RWPE2 (cell line): ENCODE results near the gene SLC6A4.

Experiments
- ATAC-seq: fragments of 200-7000 bp; cut with Tn5 transposase; 3 replicates; pipeline ENCODE4 v1.9.1; 2021; ENCODE audit warnings: low read depth
- DNase-seq: peaks from one replicate; pipeline ENCODE4 v3.0.0-alpha.2; 2020; ENCODE audit warnings: low spot score
- H3K27ac ChIP-seq: fragments of 450-650 bp; 2 replicates; pipeline ENCODE4 v1.5.1; 2017; ENCODE audit warnings: mild to moderate bottlenecking; ENCODE audit not compliant: poor library complexity, severe bottlenecking
- H3K27me3 ChIP-seq: fragments of 250-450 bp; sonication (Bioruptor Pico); 2 replicates; pipeline ENCODE4 v1.5.1; 2021; ENCODE audit warnings: mild to moderate bottlenecking, moderate library complexity; ENCODE audit not compliant: insufficient read depth, poor library complexity, severe bottlenecking
- H3K36me3 ChIP-seq: fragments of 250-450 bp; sonication (Bioruptor Pico); 2 replicates; pipeline ENCODE4 v1.5.1; 2020; ENCODE audit warnings: low read depth, mild to moderate bottlenecking, moderate library complexity
- H3K4me1 ChIP-seq: fragments of 250-450 bp; sonication (Bioruptor Pico); 2 replicates; pipeline ENCODE4 v1.5.1; 2021; ENCODE audit warnings: mild to moderate bottlenecking, moderate library complexity; ENCODE audit not compliant: insufficient read depth, poor library complexity, severe bottlenecking
- H3K4me3 ChIP-seq: fragments of 250-450 bp; sonication (Bioruptor Pico); 2 replicates; pipeline ENCODE4 v1.5.1; 2021; ENCODE audit warnings: mild to moderate bottlenecking, moderate library complexity; ENCODE audit not compliant: severe bottlenecking
- H3K9me3 ChIP-seq: fragments of 250-450 bp; sonication (Bioruptor Pico); 2 replicates; pipeline ENCODE4 v1.5.1; 2021; ENCODE audit warnings: mild to moderate bottlenecking, moderate library complexity; ENCODE audit not compliant: severe bottlenecking
- TF ChIP-seq, protein P1 (sequence below): fragments of 450-650 bp; IDR thresholded peaks from one replicate; pipeline ENCODE4 v1.5.1; 2017; ENCODE audit warnings: mild to moderate bottlenecking, moderate library complexity; ENCODE audit not compliant: poor library complexity, severe bottlenecking

SLC6A4 gene

DNA sequence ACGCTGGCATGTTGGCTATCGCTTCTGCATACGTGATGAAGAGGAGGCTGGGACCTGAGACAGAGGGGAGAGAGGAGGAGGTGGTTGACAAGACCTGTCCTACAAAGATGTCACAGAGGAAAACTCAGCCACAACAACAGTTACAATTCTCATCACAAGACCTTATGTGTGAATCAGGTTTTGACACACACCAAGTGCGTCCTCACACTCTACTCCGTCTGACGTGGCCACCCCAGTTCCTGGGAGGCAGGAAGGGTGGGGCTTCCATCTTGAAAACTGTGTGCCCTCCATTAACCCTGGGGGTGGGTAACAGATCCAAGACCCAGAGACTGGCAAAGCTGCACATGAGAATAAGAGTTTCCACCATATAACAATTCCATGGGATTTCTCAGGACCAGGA lies 24.1 kb downstream of the SLC6A4 start:
- no peaks in the 10 kb centered on the region for H3K27me3 ChIP-seq
- ATAC-seq, result no peak

DNA sequence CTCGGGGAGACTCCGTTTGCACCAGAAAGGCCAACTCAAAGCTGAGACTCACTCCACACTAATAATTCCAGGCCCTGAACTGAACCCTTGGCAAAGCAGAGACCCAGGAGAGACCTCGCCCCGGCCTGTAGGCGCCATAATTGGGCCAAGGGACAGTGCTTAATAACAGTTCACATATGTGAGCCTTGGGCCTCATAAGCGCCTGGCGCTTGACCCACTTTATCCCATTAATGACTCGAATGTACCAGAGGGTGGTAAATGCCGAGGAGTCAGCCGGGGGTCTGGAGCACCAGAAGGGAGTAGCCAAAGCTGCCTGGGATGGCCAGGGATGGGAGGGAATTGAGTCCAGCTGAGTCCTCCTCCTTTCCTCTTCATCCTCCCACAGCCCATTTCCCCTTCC lies 24.6 kb downstream of the SLC6A4 start:
- ATAC-seq, result no peak
- Histone ChIP-seq H3K36me3 (no peaks in the 10 kb centered on the region), H3K9me3 (no peaks in the 10 kb centered on the region), H3K4me1 (no peaks in the 10 kb centered on the region), H3K4me3 (no peak overlapping the region), H3K27me3 (no peaks in the 10 kb centered on the region), H3K27ac (no peak overlapping the region)
- TF ChIP-seq, protein P1, sequence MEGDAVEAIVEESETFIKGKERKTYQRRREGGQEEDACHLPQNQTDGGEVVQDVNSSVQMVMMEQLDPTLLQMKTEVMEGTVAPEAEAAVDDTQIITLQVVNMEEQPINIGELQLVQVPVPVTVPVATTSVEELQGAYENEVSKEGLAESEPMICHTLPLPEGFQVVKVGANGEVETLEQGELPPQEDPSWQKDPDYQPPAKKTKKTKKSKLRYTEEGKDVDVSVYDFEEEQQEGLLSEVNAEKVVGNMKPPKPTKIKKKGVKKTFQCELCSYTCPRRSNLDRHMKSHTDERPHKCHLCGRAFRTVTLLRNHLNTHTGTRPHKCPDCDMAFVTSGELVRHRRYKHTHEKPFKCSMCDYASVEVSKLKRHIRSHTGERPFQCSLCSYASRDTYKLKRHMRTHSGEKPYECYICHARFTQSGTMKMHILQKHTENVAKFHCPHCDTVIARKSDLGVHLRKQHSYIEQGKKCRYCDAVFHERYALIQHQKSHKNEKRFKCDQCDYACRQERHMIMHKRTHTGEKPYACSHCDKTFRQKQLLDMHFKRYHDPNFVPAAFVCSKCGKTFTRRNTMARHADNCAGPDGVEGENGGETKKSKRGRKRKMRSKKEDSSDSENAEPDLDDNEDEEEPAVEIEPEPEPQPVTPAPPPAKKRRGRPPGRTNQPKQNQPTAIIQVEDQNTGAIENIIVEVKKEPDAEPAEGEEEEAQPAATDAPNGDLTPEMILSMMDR, result no peak
- no peak for DNase-seq

More for the DNA sequence above, 24.1 kb downstream of the SLC6A4 start:
- no peak for DNase-seq
- Histone ChIP-seq H3K36me3 (no peaks in the 10 kb centered on the region), H3K27ac (no peak overlapping the region), H3K9me3 (no peaks in the 10 kb centered on the region), H3K4me1 (no peaks in the 10 kb centered on the region), H3K4me3 (no peak overlapping the region)
- TF ChIP-seq, protein P1, result no peak

DNA sequence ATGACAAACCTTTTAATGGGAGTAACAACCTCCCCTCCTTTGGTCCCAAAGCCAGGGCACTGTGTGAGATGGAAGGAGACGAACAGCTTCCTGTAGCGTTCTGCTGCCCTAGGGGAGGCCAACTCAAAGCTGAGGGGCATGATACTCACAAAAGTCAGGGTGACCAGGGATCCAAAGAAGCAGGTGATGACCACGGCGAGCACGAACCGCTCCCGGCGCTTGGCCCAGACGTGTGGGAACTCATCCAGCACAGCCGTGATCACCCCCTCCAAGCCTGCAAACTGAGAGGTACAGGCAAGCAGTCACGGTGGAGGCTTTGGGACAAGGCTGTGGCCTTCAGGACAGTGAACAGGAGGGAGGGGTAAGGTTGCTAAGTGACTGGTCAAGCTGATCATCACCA lies 25.1 kb downstream of the SLC6A4 start:
- TF ChIP-seq, protein P1, result no peak

DNA sequence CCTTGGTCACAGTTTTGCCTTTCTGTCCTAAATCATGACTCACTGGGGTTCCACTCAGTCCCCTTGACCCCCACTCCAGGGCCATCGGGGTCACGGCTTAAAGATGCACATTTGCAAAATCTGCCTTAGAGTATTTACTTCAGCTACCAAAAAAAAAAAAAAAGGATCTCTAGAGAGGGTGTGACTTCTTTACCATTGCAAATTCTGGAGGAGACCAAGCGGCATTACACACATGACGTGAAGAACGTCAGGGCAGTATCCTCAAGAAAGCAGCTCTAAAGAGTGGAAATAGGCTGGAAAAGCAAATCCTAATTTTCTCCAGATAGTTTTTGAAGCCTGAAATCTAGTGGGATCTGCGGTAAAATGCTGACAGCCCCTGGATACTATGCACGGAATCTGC lies 25.6 kb downstream of the SLC6A4 start:
- Histone ChIP-seq H3K27me3 (no peaks in the 10 kb centered on the region), H3K4me1 (no peaks in the 10 kb centered on the region), H3K36me3 (no peaks in the 10 kb centered on the region), H3K9me3 (no peaks in the 10 kb centered on the region), H3K27ac (no peak overlapping the region), H3K4me3 (no peak overlapping the region)
- no peak for DNase-seq
- TF ChIP-seq, protein P1, result no peak
- no peak for ATAC-seq

More for the DNA sequence above, 25.1 kb downstream of the SLC6A4 start:
- no peaks in the 10 kb centered on the region for H3K36me3 ChIP-seq
- no peak overlapping the region for H3K27ac ChIP-seq
- H3K9me3 ChIP-seq, result no peaks in the 10 kb centered on the region
- no peaks in the 10 kb centered on the region for H3K4me1 ChIP-seq
- DNase-seq (no peak), ATAC-seq (no peak)
- no peaks in the 10 kb centered on the region for H3K27me3 ChIP-seq
- no peak overlapping the region for H3K4me3 ChIP-seq

DNA sequence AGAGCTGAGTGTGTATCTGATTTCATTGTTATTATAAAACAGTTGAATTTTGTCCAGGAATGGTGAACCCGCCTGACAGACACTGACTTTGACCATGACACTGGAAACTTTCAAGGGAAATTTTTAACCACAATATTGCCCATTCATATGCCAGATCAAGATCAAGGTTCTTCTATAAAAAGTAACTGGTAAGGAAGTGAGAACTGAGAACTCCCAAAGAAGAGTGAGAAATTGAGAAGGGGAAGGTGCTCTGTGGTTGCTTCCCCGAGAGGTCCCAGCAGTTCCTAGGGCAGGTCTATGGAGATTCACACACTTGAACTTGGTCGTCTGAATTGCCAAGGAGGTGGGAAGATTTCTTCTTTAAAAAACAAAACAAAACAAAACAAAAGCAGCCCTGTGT lies 27.3 kb downstream of the SLC6A4 start:
- Histone ChIP-seq H3K4me1 (no peaks in the 10 kb centered on the region), H3K4me3 (no peak overlapping the region), H3K36me3 (no peaks in the 10 kb centered on the region), H3K9me3 (no peaks in the 10 kb centered on the region), H3K27ac (no peak overlapping the region), H3K27me3 (no peaks in the 10 kb centered on the region)
- TF ChIP-seq, protein P1, result no peak
- ATAC-seq, result no peak
- DNase-seq, result no peak
